HG03575 (cell line): ENCODE results near the gene PRDM2.

ENCODE experiments used
- ATAC-seq: cut with Tn5 transposase; IDR thresholded peaks from one replicate; pipeline ENCODE4 v1.9.1; 2021; ENCODE audit not compliant: unreplicated experiment, insufficient number of reproducible peaks, low FRiP score; ENCODE audit errors: extremely low read depth

Gene PRDM2

DNA sequence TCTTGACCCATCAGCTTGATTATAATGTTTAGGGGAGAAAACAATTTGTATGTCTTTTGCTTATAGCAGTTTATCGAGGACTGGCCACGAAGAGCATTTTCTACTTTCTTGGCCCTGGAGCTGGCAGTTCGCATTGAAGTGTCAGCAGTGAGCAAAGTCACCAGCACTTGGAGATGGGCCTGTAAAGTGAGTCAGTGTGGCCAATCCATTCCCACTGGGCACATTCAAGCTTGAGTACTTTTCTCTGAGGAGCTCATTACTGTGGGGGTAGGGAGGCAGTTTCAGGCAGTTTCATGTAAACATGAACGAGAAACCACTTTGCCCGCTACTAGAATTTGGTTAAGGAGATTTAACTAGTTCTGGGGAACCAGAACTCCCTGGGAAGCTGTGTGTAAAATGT, 164.8 kb downstream of the PRDM2 start:
- ATAC-seq, result no peak

DNA sequence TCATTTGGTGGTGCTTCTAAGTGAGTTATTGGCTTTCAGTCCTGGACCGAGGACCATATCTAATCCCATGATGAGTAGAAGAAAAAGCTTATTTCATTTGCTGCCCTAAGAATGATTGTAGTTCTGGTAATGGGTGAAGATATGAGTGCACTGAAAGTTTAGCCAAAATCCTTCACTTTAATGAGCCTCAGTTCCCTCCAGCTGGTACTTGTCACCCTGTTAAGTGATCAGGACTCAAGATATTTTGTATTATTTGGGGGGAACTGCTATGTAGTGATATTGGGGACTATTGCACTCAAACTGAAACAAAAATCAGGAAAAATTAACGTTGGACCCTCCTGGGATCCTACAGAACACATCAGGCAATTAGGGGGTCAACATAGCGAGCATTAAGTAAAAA, 165.9 kb downstream of the PRDM2 start:
- ATAC-seq, result no peak

DNA sequence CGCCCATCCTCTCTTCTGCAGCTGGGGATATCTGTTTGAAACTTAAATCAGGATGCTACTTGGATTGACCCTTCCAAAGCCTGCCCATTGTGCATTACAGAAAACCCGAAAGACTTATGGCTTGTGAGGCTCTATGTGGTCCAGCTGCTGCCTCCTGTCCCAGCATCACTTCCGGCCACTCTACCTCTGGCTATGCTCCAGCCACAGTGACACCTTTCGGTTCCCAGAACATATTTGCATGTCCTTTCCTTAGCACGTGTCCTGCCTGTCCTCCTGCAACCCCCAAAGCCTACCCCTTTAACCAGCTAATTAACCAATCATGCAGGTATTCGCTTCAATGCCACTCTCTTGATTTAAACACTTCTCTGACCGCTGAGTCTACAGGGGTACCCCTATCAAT, 167.6 kb downstream of the PRDM2 start:
- ATAC-seq, result no peak

DNA sequence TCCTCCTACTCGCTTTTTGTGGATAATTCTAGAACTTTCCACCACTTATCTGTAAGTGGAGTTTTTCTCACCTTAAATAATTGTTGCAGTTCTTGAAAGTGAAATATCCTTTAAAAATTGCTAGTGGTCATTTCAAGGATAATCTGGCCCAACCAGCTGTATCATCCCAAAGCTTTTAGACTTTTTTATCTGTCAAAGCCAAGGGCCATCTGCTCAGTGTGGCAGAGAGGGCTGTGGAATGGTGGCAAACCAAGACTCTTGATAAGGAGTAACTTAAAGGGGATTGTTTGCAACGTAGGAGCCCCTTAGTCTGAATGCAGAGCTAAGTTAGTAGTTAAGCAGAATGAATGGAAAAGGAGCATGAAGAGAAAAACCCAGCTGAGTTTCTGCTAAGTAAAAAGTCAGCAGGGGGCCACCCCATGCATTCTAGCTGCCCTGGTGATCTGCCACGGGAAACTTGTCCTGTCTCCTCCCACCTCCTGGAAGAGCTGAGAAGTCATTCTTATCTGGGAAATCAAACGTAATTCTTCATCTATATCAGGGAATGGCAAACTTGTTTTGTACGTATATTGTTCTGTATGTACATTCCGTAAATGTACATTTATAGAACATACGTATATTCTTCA, 169.3 kb downstream of the PRDM2 start:
- ATAC-seq, result no peak

DNA sequence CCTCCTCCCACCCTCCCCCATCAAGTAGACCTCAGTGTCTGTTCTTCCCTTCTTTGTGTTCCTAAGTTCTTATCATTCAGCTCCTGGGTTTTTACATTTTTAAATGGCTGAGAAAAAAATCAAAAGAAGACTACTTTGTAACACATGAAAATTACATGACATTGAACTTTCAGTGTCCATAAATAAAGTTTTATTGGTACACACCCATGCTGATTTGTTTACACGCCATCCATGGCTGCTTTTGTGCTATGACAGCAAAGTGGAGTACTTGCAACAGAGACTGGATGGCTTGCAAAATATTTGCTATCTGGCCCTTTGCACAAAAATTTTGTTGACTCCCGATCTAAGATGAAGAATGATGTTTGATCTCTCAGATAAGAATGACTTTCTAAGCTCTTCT, 171.4 kb downstream of the PRDM2 start:
- no peak for ATAC-seq

DNA sequence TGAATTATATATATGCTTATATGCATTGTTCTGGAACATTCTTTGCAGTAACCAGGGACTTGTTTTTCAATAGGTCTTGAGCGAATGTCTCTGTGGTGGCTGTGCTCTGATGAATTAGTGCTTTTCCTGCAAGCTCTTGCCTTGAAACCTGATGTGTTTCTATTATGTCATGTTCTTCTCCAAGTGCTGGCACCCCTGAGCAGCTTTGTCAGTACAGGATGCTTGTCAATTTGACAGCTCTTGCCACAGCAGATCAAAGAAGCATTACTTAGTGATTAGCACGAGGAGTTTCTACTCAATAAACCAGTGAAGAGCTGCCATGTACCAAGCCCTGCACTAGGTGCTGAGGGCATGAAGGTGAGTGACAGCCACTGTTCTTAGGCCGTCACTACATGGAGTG, 171.9 kb downstream of the PRDM2 start:
- ATAC-seq, result no peak

DNA sequence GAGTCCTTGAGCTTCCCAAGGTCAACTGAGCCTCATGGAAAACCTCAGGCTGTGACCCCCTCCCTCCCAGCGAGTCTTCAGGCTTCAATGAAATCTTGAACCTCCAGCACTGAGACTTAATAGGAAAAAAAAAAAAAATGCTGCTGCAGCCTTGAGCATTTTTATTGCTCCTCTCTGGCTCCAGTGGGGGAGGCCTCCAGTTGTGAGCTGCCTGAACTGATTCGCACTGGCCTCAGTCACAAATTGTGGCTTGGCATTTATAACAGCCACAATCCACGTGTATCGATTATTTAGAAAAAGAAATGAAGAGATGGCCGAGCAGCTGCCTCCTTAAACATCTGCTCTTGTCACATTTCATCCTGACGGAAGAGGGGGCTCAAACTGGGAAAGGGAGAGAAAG, 173.0 kb downstream of the PRDM2 start:
- ATAC-seq, result no peak
